Fibroblast of the aortic adventitia (primary cell): Measurements from ENCODE around the gene POLA1. TPM values are rescaled to one million over a fixed set of nuclear protein-coding genes. Genes with fewer than 3 reads are reported as not detected.
A peak's percentile ranks its signal among the peaks of the same experiment; 100 is the strongest.

Source experiments
- DNase-seq: peaks from one replicate; pipeline ENCODE4 v3.0.0-alpha.2; 2010; ENCODE audit warnings: low read depth
- H3K4me3 ChIP-seq: 2 replicates; pipeline ENCODE4 v1.5.1; 2011; ENCODE audit warnings: low read depth, mild to moderate bottlenecking, control low read depth, low read length, moderate library complexity
- total RNA-seq: library from RNA; depleted of rRNA; stranded (reverse); fragments of >200 nt; gene quantifications from 2 replicates; pipeline ENCODE4 v1.2.3, GENCODE V29; 2012; ENCODE audit warnings: low replicate concordance
- TF ChIP-seq, protein P1 (sequence below): IDR thresholded peaks from 2 replicates; pipeline ENCODE4 v1.5.1; 2011; ENCODE audit warnings: mild to moderate bottlenecking, low read length, control low read depth, inconsistent platforms; ENCODE audit not compliant: insufficient read depth

The POLA1 gene
- total RNA-seq, 1 donor = 24.9 TPM

DNA sequence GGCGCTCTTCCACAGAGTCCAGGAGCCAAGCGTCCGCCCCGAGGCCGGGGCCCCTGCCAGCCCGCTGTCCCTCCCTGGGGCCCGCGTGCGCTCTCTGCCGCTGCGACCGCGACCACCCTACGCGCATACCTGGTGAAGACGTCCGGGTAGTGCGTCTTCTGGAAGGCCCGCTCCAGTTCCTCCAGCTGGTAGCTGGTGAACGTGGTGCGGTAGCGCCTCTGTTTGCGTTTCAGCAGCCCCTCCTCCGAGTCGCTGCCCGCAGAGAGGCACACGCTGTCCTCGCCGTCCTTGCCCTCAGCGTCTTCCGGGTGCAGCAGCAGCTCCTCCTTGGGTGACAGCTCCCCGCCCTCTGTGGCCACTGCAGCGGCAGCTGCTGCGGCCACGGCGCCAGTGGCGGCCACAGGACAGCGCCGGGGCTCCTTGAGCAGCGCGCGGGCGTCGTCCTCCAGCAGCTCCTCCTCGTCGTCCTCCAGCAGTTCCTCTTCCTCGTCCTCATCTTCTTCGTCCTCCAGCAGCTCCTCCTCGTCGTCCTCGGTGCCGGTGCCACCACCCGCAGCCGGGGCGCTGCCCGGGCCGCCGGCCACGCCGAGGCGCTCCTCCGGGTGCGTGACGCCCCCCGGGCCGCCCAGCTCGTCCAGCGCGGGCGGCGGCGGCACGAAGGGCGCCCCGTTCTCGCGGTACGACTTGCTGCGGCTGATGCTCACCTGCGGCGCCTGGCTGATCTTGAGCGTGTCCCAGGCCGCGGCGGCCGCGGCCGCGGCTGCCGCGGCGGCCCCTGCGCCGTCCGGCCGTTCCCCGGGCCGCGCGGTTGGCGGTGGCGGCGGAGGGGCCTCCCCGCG is 319.3 kb downstream of the POLA1 start:
- peak overlapping the region; percentile 25 for H3K4me3 ChIP-seq
- no peak for DNase-seq
- TF ChIP-seq, protein P1, sequence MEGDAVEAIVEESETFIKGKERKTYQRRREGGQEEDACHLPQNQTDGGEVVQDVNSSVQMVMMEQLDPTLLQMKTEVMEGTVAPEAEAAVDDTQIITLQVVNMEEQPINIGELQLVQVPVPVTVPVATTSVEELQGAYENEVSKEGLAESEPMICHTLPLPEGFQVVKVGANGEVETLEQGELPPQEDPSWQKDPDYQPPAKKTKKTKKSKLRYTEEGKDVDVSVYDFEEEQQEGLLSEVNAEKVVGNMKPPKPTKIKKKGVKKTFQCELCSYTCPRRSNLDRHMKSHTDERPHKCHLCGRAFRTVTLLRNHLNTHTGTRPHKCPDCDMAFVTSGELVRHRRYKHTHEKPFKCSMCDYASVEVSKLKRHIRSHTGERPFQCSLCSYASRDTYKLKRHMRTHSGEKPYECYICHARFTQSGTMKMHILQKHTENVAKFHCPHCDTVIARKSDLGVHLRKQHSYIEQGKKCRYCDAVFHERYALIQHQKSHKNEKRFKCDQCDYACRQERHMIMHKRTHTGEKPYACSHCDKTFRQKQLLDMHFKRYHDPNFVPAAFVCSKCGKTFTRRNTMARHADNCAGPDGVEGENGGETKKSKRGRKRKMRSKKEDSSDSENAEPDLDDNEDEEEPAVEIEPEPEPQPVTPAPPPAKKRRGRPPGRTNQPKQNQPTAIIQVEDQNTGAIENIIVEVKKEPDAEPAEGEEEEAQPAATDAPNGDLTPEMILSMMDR = no peak

DNA sequence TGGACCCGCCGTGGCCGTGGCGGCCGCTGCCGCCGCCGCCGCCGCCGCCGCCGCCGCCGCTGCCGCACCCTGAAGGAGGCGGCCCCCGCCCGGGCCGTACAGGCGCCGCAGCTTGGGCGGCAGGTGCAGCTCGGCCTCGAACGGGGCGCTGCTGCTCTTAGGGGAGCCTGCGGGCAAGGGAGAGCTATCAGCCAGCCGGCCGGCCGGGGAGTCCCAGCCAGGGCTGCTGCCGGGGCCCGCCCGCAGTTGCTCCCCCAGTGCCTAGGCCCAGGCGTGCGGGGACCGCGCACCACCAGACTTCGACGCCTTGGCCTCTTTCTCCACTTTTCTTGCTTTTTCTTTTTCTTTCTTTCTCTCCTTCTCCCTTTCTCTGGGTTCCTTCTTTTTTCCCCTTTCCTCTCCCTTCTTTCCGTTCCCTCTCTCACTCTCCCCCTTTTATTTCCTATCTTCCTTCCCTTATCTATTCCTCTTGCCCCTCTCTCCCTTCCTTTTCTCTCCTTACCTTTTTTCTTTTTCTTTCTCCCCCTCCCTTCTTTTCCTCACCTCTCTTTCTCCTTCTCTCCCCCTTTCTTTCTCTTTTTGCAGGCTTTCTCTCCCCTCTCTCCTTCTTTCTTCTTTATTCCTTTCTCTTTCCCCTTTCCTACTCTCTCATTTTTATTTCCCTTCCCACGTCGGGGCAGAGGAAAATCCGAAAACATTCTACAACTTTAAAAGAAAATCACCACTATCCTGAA is 320.1 kb downstream of the POLA1 start:
- H3K4me3 ChIP-seq = no peak overlapping the region
- TF ChIP-seq, protein P1 = no peak
- no peak for DNase-seq

- TF ChIP-seq, protein P1 = no peak
- H3K4me3 ChIP-seq = no peak overlapping the region
- DNase-seq = no peak
Observed at GRCh38 chrX:25014366-25014838, 320.7 kb downstream of the POLA1 start.

DNA sequence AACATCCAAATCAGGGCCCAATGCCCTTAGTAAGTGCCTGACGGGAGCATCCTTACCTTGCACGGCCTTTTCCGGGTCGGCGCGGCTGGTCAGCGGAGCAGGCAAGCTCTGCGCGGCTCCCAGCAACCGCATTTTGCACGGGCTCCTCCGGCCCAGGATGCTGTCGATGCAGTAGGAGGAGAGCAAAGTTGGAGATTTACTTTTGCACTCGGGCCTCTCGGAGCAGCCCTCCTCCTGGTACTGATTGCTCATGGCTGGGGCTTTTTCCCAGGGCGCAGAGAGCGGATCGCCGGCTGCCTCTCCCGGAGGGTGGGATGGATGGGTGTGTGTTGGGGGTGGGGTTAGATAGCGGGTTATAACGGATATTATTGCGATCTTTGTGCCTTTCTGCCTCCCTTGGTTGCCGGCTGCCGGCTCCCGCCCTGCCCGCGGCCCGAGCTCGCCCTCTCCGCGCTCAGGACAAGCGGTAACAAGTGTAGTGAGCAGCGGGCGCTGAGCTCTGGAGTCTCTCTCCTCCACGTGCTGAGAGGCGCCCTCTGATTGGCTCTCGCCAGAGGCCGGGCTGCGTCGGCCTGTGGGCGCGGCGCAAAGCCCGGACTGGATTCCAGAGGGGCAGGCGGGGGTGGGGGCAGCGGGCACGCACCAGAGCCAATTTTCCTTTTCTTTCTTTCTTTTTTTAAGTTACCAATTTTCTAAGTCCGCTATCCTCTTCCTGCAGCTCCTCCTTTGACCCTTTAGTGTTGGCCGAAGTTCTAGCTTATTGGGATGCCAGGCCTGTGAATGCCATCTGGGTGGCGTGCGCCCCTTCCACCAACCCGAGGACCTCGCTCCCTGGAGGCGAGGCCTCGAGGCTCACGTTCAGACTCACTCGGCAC is 322.0 kb downstream of the POLA1 start, which contains the start of gene ARX:
Gene ARX, minus strand, starts transcription at position 480 of the 875 bp plus-strand sequence. Its CDS starts 228 bp downstream, at position 252.
- H3K4me3 ChIP-seq = no peak within 1 kb of the TSS
- TF ChIP-seq, protein P1 = no peak
- peak; percentile 43 for DNase-seq

GRCh38 chrX:25016361-25016671 is 322.6 kb downstream of the POLA1 start:
- TF ChIP-seq, protein P1 = no peak
- DNase-seq = no peak
- H3K4me3 ChIP-seq = no peak overlapping the region

DNA sequence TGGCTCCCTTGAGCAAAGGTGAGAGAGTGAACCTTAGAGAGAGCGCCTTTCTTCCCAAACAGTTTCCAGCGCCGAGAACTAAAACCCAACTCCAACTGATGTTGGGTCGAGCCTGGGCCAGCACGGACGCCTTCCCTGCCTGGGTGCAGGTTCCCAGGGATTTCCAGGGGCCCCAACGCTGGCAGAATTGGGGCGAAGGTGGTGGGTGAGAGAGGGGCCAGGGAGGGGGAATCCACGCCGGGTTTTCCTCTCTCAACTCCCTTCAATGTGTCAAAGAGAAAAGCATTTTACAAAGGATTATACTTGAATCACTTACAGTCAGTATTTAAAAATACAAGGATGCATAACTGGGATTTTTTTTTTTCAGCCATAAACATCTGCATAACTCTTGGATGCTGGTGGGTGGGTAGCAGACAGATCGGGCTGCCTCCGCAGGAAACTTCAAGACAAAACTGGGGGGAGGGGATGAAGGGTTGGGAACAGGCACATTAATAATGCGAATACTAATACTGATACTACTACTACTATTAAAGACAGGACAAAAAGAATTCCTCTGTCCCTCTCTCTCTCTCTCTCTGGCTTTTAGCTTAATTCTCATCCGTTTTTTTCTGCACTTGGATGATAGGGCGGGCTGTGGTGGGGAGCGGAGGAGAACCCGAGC is 323.4 kb downstream of the POLA1 start:
- TF ChIP-seq, protein P1 = no peak
- no peak for DNase-seq
- H3K4me3 ChIP-seq = no peak overlapping the region
